Epithelial cell of esophagus (primary cell): ENCODE measurements around the gene NHSL1.

Source experiments
- DNase-seq: peaks from one replicate; pipeline ENCODE4 v3.0.0; 2010; ENCODE audit warnings: low read depth
- H3K4me3 ChIP-seq: 2 replicates; pipeline ENCODE4 v1.5.1; 2011; ENCODE audit warnings: mild to moderate bottlenecking, low read length, control low read depth
- TF ChIP-seq, protein P1 (sequence below): IDR thresholded peaks from 2 replicates; pipeline ENCODE4 v1.5.1; 2011; ENCODE audit warnings: low read depth, mild to moderate bottlenecking, low read length, control low read depth, inconsistent platforms; ENCODE audit not compliant: insufficient read depth; ENCODE audit errors: missing control alignments

Gene NHSL1

DNA sequence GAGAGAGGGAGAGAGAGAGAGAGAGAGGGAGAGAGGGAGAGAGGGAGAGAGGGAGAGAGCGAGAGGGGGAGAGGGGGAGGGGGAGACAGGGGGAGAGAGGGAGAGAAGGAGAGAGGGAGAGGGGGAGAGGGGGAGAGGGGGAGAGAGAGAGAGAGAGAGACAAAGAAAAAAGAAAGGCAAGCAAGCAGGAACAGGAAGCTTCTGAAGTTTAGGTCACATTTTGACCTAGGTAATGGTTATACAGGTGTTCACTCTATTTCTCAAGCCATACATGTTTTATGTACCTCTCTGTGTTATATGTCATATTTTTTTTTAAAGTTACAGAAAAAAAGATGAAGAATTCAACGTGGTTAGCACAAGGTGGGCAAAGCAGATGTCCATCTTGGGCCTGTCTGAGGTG is 9.4 kb downstream of the NHSL1 start:
- TF ChIP-seq, protein P1, sequence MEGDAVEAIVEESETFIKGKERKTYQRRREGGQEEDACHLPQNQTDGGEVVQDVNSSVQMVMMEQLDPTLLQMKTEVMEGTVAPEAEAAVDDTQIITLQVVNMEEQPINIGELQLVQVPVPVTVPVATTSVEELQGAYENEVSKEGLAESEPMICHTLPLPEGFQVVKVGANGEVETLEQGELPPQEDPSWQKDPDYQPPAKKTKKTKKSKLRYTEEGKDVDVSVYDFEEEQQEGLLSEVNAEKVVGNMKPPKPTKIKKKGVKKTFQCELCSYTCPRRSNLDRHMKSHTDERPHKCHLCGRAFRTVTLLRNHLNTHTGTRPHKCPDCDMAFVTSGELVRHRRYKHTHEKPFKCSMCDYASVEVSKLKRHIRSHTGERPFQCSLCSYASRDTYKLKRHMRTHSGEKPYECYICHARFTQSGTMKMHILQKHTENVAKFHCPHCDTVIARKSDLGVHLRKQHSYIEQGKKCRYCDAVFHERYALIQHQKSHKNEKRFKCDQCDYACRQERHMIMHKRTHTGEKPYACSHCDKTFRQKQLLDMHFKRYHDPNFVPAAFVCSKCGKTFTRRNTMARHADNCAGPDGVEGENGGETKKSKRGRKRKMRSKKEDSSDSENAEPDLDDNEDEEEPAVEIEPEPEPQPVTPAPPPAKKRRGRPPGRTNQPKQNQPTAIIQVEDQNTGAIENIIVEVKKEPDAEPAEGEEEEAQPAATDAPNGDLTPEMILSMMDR = no peak
- no peak overlapping the region for H3K4me3 ChIP-seq
- DNase-seq = no peak

GRCh38 chr6:138487102-138487604 is 12.1 kb downstream of the NHSL1 start:
- H3K4me3 ChIP-seq = no peak overlapping the region
- TF ChIP-seq, protein P1 = no peak
- DNase-seq = no peak

GRCh38 chr6:138486249-138487101 is 12.8 kb downstream of the NHSL1 start:
- H3K4me3 ChIP-seq = no peak overlapping the region
- peak; percentile 38 for DNase-seq
- TF ChIP-seq, protein P1 = no peak

GRCh38 chr6:138485586-138486248 is 13.6 kb downstream of the NHSL1 start:
- TF ChIP-seq, protein P1 = no peak
- DNase-seq = no peak
- H3K4me3 ChIP-seq = no peak overlapping the region

DNA sequence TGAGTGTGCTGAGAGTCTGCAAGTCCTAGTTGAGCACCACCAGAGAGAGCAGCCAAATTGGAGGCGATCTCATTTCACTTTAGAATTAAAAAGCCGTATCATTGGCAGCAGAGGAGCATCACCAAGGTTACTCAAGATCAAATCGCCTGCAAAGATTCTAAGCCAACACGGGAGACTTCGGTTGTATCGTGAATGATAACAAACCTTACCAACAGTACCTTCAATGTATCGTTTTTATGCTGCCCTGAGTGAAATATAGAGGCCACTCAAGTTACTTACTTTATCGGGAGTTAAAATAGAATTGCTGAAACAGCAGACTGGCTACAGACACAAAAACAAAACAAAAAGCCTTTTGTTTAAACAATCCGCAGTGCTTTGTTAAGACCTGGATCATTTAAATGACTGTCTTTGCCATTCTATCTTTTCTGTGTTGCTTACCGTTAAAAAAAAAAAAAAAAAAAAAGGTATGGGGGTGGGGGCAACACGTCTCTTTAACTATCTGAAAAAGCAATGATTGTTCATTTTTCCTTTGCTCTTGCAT is 14.2 kb downstream of the NHSL1 start:
- TF ChIP-seq, protein P1 = no peak
- DNase-seq = no peak
- H3K4me3 ChIP-seq = no peak overlapping the region

GRCh38 chr6:138484018-138484731 is 15.1 kb downstream of the NHSL1 start:
- no peak overlapping the region for H3K4me3 ChIP-seq
- no peak for DNase-seq
- TF ChIP-seq, protein P1 = no peak
